Lung (tissue), 12 donors: ENCODE results near the gene SLC22A23. TPM values are rescaled to one million over a fixed set of nuclear protein-coding genes. Genes with fewer than 3 reads are reported as not detected.

Experiments
- ATAC-seq: fragments of 200-7000 bp; cut with Tn5 transposase; one replicate; pipeline ENCODE4 v1.9.1; 2020; ENCODE audit warnings: moderate number of reproducible peaks; ENCODE audit not compliant: insufficient read depth, low FRiP score
- DNase-seq, 3 donors: peaks; one replicate each; pipeline ENCODE4 v3.0.0-alpha.2; 2013 to 2017
- H3K27ac ChIP-seq, 2 donors: one replicate each; pipeline ENCODE4 v1.5.1; 2013; ENCODE audit warnings: mild to moderate bottlenecking in 2 of 2, moderate library complexity in 2 of 2, control low read depth in 1 of 2, inconsistent platforms in 1 of 2, low read depth in 1 of 2, low read length in 1 of 2
- H3K27me3 ChIP-seq, 3 donors: one replicate each; pipeline ENCODE4 v1.5.1; 2013; ENCODE audit warnings: low read length in 2 of 3; ENCODE audit not compliant: control insufficient read depth in 3 of 3, insufficient read depth in 3 of 3
- H3K36me3 ChIP-seq, 4 donors: one replicate each; pipeline ENCODE4 v1.5.1; 2013; ENCODE audit warnings: low read length in 4 of 4, mild to moderate bottlenecking in 1 of 4, moderate library complexity in 1 of 4; ENCODE audit not compliant: control insufficient read depth in 4 of 4, insufficient read depth in 4 of 4
- H3K4me1 ChIP-seq, 5 donors: one replicate each; pipeline ENCODE4 v1.5.1; 2013; ENCODE audit warnings: low read length in 5 of 5, mild to moderate bottlenecking in 2 of 5, moderate library complexity in 1 of 5; ENCODE audit not compliant: control insufficient read depth in 5 of 5, insufficient read depth in 5 of 5
- H3K4me3 ChIP-seq: one replicate; pipeline ENCODE4 v1.5.1; 2013; ENCODE audit warnings: mild to moderate bottlenecking, control low read depth, moderate library complexity
- H3K9ac ChIP-seq, 2 donors: one replicate each; pipeline ENCODE4 v1.5.1; 2013; ENCODE audit warnings: low read length in 2 of 2, control low read depth in 1 of 2; ENCODE audit not compliant: insufficient read depth in 1 of 2
- H3K9me3 ChIP-seq, 4 donors: one replicate each; pipeline ENCODE4 v1.5.1; 2013; ENCODE audit warnings: low read length in 3 of 4, mild to moderate bottlenecking in 1 of 4, moderate library complexity in 1 of 4; ENCODE audit not compliant: control insufficient read depth in 4 of 4, insufficient read depth in 3 of 4
- CTCF ChIP-seq: IDR thresholded peaks from 2 replicates; pipeline ENCODE4 v1.5.1; 2012; ENCODE audit warnings: mild to moderate bottlenecking; ENCODE audit errors: control extremely low read depth, extremely low read depth
- WGBS, 2 donors: extraction: QIAGEN DNeasy Blood & Tissue Kit; methylation state at CpG; one replicate each; pipeline ENCODE4 v1.1.7; 2013; 5-methylcytosine and 5-hydroxymethylcytosine counted together
- polyA plus RNA-seq, 2 donors: library from polyadenylated mRNA; stranded (reverse); fragments of 200-250 nt; gene quantifications; one replicate each; pipeline ENCODE4 v1.2.1, GENCODE V29; 2013
- total RNA-seq, 2 donors: library from RNA; depleted of rRNA in 1 of 2; stranded (reverse); fragments of >200 nt in 1 of 2; gene quantifications; one replicate each; pipeline ENCODE4 v1.2.1, GENCODE V29; 2014 to 2021
- donor health status: control.
- donor health status: control.
- donor health status: Bipolar disorder and iron deficiency.
- donor health status: healthy.
- donor health status: DM: yes; HTN: yes; CAD: no.

SLC22A23 gene
- total and polyA plus RNA-seq, 4 donors, result 6.6 to 45.6 (median 24.1) TPM

- peak overlapping the region in 1 of 2 donors; percentile 68 for H3K27ac ChIP-seq
- ATAC-seq, result no peak
Measured at GRCh38 chr6:3325210-3325609, 131.6 kb downstream of the SLC22A23 start.

GRCh38 chr6:3324262-3324942 is 132.4 kb downstream of the SLC22A23 start:
- Histone ChIP-seq H3K27me3 (no peaks in the 10 kb centered on the region), H3K27ac (peak overlapping the region in 1 of 2 donors; percentile 84), H3K36me3 (peaks cover 0 to 3% (median 1%) of the 10 kb centered on the region in 4 donors), H3K9me3 (no peaks in the 10 kb centered on the region), H3K4me1 (peaks cover 0 to 61% (median 28%) of the 10 kb centered on the region in 5 donors), H3K4me3 (no peak overlapping the region), H3K9ac (no peak overlapping the region)
- TF ChIP-seq CTCF, result no peak
- 54 to 72% methylated on average over 12 of the region's 12 CpGs for WGBS, 2 donors
- DNase-seq (peak in 2 of 3 donors; percentile 51 to 77), ATAC-seq (peak; percentile 78)

More at GRCh38 chr6:3325210-3325609, 131.6 kb downstream of the SLC22A23 start:
- Histone ChIP-seq H3K36me3 (peaks cover 0 to 3% (median 1%) of the 10 kb centered on the region in 4 donors), H3K27me3 (no peaks in the 10 kb centered on the region), H3K4me1 (peaks cover 0 to 68% (median 27%) of the 10 kb centered on the region in 5 donors), H3K9me3 (no peaks in the 10 kb centered on the region), H3K4me3 (no peak overlapping the region), H3K9ac (no peak overlapping the region)
- TF ChIP-seq CTCF, result no peak
- DNase-seq, result peak; percentile 85 to 94 (median 94)

- WGBS, 2 donors, result 81 to 85% methylated on average over 21 of the region's 21 CpGs
- H3K4me3 ChIP-seq, result no peak overlapping the region
- H3K36me3 ChIP-seq, result peaks cover 0 to 3% (median 1%) of the 10 kb centered on the region in 4 donors
- H3K4me1 ChIP-seq, result peaks cover 0 to 59% (median 31%) of the 10 kb centered on the region in 5 donors
- TF ChIP-seq CTCF, result no peak
- peak overlapping the region in 1 of 2 donors; percentile 84 for H3K27ac ChIP-seq
- no peak overlapping the region for H3K9ac ChIP-seq
- ATAC-seq (no peak), DNase-seq (no peak)
- no peaks in the 10 kb centered on the region for H3K27me3 ChIP-seq
- H3K9me3 ChIP-seq, result no peaks in the 10 kb centered on the region
Measured at GRCh38 chr6:3323696-3324261, 133.1 kb downstream of the SLC22A23 start.
